Endothelial cell of umbilical vein (primary cell): ENCODE results near the gene NWD2. TPM values are rescaled to one million over a fixed set of nuclear protein-coding genes. Genes with fewer than 3 reads are reported as not detected.

Source experiments
- BruUV-seq: library from RNA; stranded (reverse); fragments of 400-500 nt; replicated peaks from 2 replicates; lab custom pipeline; 2021; lab: Mats Ljungman, UMichigan
- CTCF ChIA-PET: fragments of 300-600, 350-600 bp; sonication (Branson Sonifier 250); formaldehyde crosslinking; loops from one replicate; lab custom pipeline; 2021; ENCODE audit warnings: antibody characterized with exemption, inconsistent platforms; lab: Charles Lee
- POLR2A ChIA-PET: fragments of 300-600, 350-600 bp; sonication (Branson Sonifier 250); formaldehyde crosslinking; loops from one replicate; lab custom pipeline; 2021; ENCODE audit warnings: antibody characterized with exemption, inconsistent platforms; lab: Charles Lee
- DNase-seq: peaks from one replicate; pipeline ENCODE4 v3.0.0-alpha.2; 2011; ENCODE audit warnings: low read depth, low spot score
- FAIRE-seq: peaks from 2 replicates; lab custom pipeline; 2011; peaks lifted over from hg19 to GRCh38; lab: Jason Lieb, UNC
- H2AFZ ChIP-seq: 2 replicates; pipeline ENCODE4 v1.6.0; 2012; ENCODE audit warnings: low read depth, low read length, control low read depth, inconsistent platforms
- H3K27ac ChIP-seq: 2 replicates; pipeline ENCODE4 v1.5.1; 2011; ENCODE audit warnings: low read depth, mild to moderate bottlenecking, control low read depth, low read length, moderate library complexity; ENCODE audit not compliant: insufficient read depth
- H3K27me3 ChIP-seq, 2 experiments: 2 replicates each; pipeline versions ENCODE4 v1.6.0 to v1.6.1; 2011; ENCODE audit warnings: low read length in 2 of 2, mixed read lengths in 1 of 2; ENCODE audit not compliant: control insufficient read depth in 2 of 2, insufficient read depth in 2 of 2
- H3K36me3 ChIP-seq, 2 experiments: 2 replicates in 1 of 2; 3 replicates in 1 of 2; pipeline ENCODE4 v1.5.1; 2011; ENCODE audit warnings: low read length in 2 of 2, mild to moderate bottlenecking in 1 of 2, moderate library complexity in 1 of 2; ENCODE audit not compliant: control insufficient read depth in 2 of 2, insufficient read depth in 2 of 2; ENCODE audit errors: extremely low read depth in 1 of 2
- H3K4me1 ChIP-seq: 3 replicates; pipeline ENCODE4 v1.5.1; 2011; ENCODE audit warnings: mild to moderate bottlenecking, low read length; ENCODE audit not compliant: control insufficient read depth, insufficient read depth; ENCODE audit errors: extremely low read depth
- H3K4me2 ChIP-seq: 2 replicates; pipeline ENCODE4 v1.6.1; 2011; ENCODE audit warnings: low read length, control low read depth, mixed read lengths; ENCODE audit not compliant: insufficient read depth
- H3K4me3 ChIP-seq, 3 experiments: fragments of 200-600 bp in 1 of 3; sonication (generic), shearing (Covaris generic) in 1 of 3; replicated peaks in 1 of 3; 2 replicates each; pipeline ENCODE4 v1.5.1; 2011 to 2016; ENCODE audit warnings: control low read depth in 3 of 3, low read length in 3 of 3, mild to moderate bottlenecking in 2 of 3, inconsistent platforms in 1 of 3, low read depth in 1 of 3, moderate library complexity in 1 of 3; ENCODE audit not compliant: insufficient read depth in 1 of 3
- H3K79me2 ChIP-seq: 2 replicates; pipeline ENCODE4 v1.6.0; 2012; ENCODE audit warnings: low read length, inconsistent platforms; ENCODE audit not compliant: control insufficient read depth, insufficient read depth
- H3K9ac ChIP-seq: replicated peaks from 2 replicates; pipeline ENCODE3; 2011; ENCODE audit warnings: low read length, control low read depth; ENCODE audit not compliant: insufficient read depth; ENCODE audit errors: extremely low read depth
- H3K9me1 ChIP-seq: replicated peaks from 3 replicates; pipeline ENCODE4 v1.6.0; 2011; ENCODE audit warnings: mild to moderate bottlenecking, low read length; ENCODE audit not compliant: control insufficient read depth, insufficient read depth; ENCODE audit errors: extremely low read depth
- H3K9me3 ChIP-seq: replicated peaks from 2 replicates; pipeline ENCODE4 v1.5.1; 2012; ENCODE audit warnings: low read length, inconsistent platforms; ENCODE audit not compliant: control insufficient read depth, insufficient read depth
- H4K20me1 ChIP-seq: replicated peaks from 2 replicates; pipeline ENCODE3; 2011; ENCODE audit warnings: mild to moderate bottlenecking, low read length; ENCODE audit not compliant: control insufficient read depth, insufficient read depth; ENCODE audit errors: extremely low read depth
- CTCF ChIP-seq, 2 donors: IDR thresholded peaks; 1 replicate in 1 of 2; 2 replicates in 1 of 2; pipeline ENCODE4 v1.5.1; 2011; ENCODE audit warnings: low read length in 2 of 2, mild to moderate bottlenecking in 2 of 2, moderate library complexity in 2 of 2, control low read depth in 1 of 2, inconsistent platforms in 1 of 2, low read depth in 1 of 2; ENCODE audit not compliant: insufficient read depth in 1 of 2; ENCODE audit errors: extremely low read depth in 1 of 2
- EZH2 ChIP-seq: IDR thresholded peaks from 2 replicates; pipeline ENCODE4 v1.6.1; 2012; ENCODE audit warnings: borderline replicate concordance, low read depth, mild to moderate bottlenecking, moderate library complexity, low read length, inconsistent platforms; ENCODE audit not compliant: severe bottlenecking
- FOS ChIP-seq: IDR thresholded peaks from 2 replicates; pipeline ENCODE4 v1.6.1; 2011; ENCODE audit warnings: mild to moderate bottlenecking, low read length, moderate library complexity, borderline replicate concordance; ENCODE audit not compliant: insufficient read depth
- GATA2 ChIP-seq: IDR thresholded peaks from 2 replicates; pipeline ENCODE4 v1.7.0; 2011; ENCODE audit warnings: low read depth, mild to moderate bottlenecking, moderate library complexity, mixed read lengths, low read length; ENCODE audit not compliant: insufficient read length, insufficient read depth
- JUN ChIP-seq: IDR thresholded peaks from 2 replicates; pipeline ENCODE4 v1.6.1; 2011; ENCODE audit warnings: borderline replicate concordance, low read depth; ENCODE audit not compliant: insufficient read length, insufficient read depth
- MYC ChIP-seq: IDR thresholded peaks from one replicate; pipeline ENCODE4 v1.6.1; 2011; ENCODE audit warnings: mild to moderate bottlenecking, low read depth, low read length
- POLR2A ChIP-seq: IDR thresholded peaks from 2 replicates; pipeline ENCODE4 v1.6.1; 2012; ENCODE audit warnings: low read depth, mild to moderate bottlenecking, control low read depth, low read length
- POLR2AphosphoS5 ChIP-seq: IDR thresholded peaks from 2 replicates; pipeline ENCODE4 v1.6.1; 2012; ENCODE audit warnings: low read depth, mild to moderate bottlenecking, control low read depth, low read length, moderate library complexity; ENCODE audit not compliant: insufficient read depth
- dilution Hi-C: fragments of 300-500 bp; cut with MboI; formaldehyde crosslinking; loops from one replicate; pipeline ENCODE4 v1.15.0; 2019; ENCODE audit warnings: low sequenced_read_pairs; ENCODE audit not compliant: extremely low pct_ligation_motif_present
- intact Hi-C: fragments of 100-400 bp; cut with micrococcal nuclease; formaldehyde crosslinking; loops from one replicate; pipeline ENCODE4 v1.10.0; 2022
- polyA plus RNA-seq, 4 experiments: library from polyadenylated mRNA; depleted of rRNA in 3 of 4; stranded (reverse) in 3 of 4; unstranded in 1 of 4; fragments of >200 nt; gene quantifications; 2 replicates each; pipeline versions ENCODE4 v1.2.1 to v1.2.3, GENCODE V29; 2011 to 2012; ENCODE audit warnings: missing spikeins in 1 of 4
- total RNA-seq: library from RNA; stranded (reverse); gene quantifications from 2 replicates; pipeline ENCODE4 v1.2.3, GENCODE V29; 2021
- TF ChIP-seq, protein P1 (sequence below): IDR thresholded peaks from 2 replicates; pipeline ENCODE4 v1.6.1; 2011; ENCODE audit not compliant: insufficient read depth, insufficient read length

The NWD2 gene
- total and polyA plus RNA-seq, 2 donors (not counting 3 experiments of a cell fraction or from before 2014, with no cell fraction given) = not detected

GRCh38 chr4:37480509-37480908 lies 236.0 kb downstream of the NWD2 start:
- H3K4me3 ChIP-seq = no peak overlapping the region
- no peak for TF ChIP-seq EZH2
- TF ChIP-seq MYC = no peak
- no peak for TF ChIP-seq POLR2AphosphoS5
- no peak for TF ChIP-seq JUN
- no peaks in the 10 kb centered on the region for H4K20me1 ChIP-seq
- FAIRE-seq = no peak
- H2AFZ ChIP-seq = no peak overlapping the region
- H3K9me1 ChIP-seq = no peaks in the 10 kb centered on the region
- no peak overlapping the region for H3K4me2 ChIP-seq
- intact Hi-C loops (no loop called here), dilution Hi-C loops (no loop called here)
- CTCF ChIA-PET = no interaction called here
- no peaks in the 10 kb centered on the region for H3K79me2 ChIP-seq
- no peak overlapping the region for H3K27ac ChIP-seq
- BruUV-seq = no TSS peak
- H3K9ac ChIP-seq = no peak overlapping the region
- H3K36me3 ChIP-seq = no peaks in the 10 kb centered on the region
- no peak for DNase-seq
- H3K9me3 ChIP-seq = no peaks in the 10 kb centered on the region
- no peaks in the 10 kb centered on the region for H3K4me1 ChIP-seq
- POLR2A ChIA-PET = no interaction called here
- peaks cover 0 to 2% of the 10 kb centered on the region in 2 experiments for H3K27me3 ChIP-seq

GRCh38 chr4:37481547-37482122 lies 237.1 kb downstream of the NWD2 start:
- no peak overlapping the region for H3K27ac ChIP-seq
- no peaks in the 10 kb centered on the region for H3K79me2 ChIP-seq
- H3K9ac ChIP-seq = no peak overlapping the region
- dilution Hi-C loops (no loop called here), intact Hi-C loops (no loop called here)
- H3K9me1 ChIP-seq = no peaks in the 10 kb centered on the region
- H3K4me3 ChIP-seq = no peak overlapping the region
- no peaks in the 10 kb centered on the region for H3K9me3 ChIP-seq
- H3K27me3 ChIP-seq = no peaks in the 10 kb centered on the region
- no peak overlapping the region for H2AFZ ChIP-seq
- BruUV-seq = no TSS peak
- DNase-seq (no peak), FAIRE-seq (no peak)
- ChIA-PET CTCF (no interaction called here), POLR2A (no interaction called here)
- no peaks in the 10 kb centered on the region for H3K4me1 ChIP-seq
- H4K20me1 ChIP-seq = no peaks in the 10 kb centered on the region
- TF ChIP-seq EZH2 = no peak
- no peak for TF ChIP-seq CTCF (IDR thresholded peaks at IDR 0.05; ENCODE audit: extremely low read depth in 1 of 2, insufficient read depth in 1 of 2, low read depth in 1 of 2, low read length in 2 of 2)
- TF ChIP-seq, protein P1, sequence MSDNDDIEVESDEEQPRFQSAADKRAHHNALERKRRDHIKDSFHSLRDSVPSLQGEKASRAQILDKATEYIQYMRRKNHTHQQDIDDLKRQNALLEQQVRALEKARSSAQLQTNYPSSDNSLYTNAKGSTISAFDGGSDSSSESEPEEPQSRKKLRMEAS = no peak
- TF ChIP-seq POLR2A = no peak
- TF ChIP-seq POLR2AphosphoS5 = no peak
- TF ChIP-seq MYC = no peak
- no peak for TF ChIP-seq FOS
- TF ChIP-seq GATA2 = no peak
- TF ChIP-seq JUN = no peak
- H3K4me2 ChIP-seq = no peak overlapping the region
- no peaks in the 10 kb centered on the region for H3K36me3 ChIP-seq
